ENCODE measurements around the gene STK40. TPM values are rescaled to one million over a fixed set of nuclear protein-coding genes. Genes with fewer than 3 reads are reported as not detected.

The STK40 gene
- total and polyA plus RNA-seq, 8 donors, result 21.2 to 68.1 (median 37.6) TPM

DNA sequence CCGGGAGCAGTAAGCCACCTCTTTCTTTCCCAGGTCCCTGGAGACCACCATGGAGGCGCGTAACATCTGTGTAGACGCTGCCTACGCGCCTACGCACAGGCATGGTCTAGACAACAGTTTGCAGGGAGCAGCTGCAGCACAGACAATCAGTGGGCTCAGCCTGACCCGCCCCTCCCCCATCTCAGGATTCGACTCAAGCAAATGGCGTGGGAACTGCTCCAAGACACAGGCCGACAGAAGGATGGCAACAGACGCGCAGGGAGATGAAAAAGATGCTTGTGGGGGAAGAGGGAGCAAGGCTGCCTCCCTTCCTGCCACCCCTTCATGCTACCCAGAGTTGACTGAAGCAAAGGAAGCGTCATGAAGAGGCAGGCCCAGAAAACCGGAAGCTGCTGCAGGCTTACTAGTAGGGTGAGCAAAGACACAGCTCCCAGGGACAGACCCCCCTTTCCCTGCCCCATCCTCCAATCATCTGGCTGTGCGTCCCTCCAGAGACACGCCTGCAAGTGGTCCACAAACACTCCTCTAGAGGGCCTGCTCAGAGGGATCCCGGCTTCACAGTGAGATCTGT lies 19.5 kb downstream of the STK40 start:
- no peak for TF ChIP-seq CTCF (IDR thresholded peaks at IDR 0.05)
- H3K27me3 ChIP-seq, result no peaks in the 10 kb centered on the region
- H3K4me3 ChIP-seq, result no peak overlapping the region
- WGBS, 2 donors, result 72 to 78% methylated on average over 18 of the region's 18 CpGs
- intact Hi-C loops (cut with DNase I), result no loop called here
- H3K4me1 ChIP-seq, result no peaks in the 10 kb centered on the region
- H3K9me3 ChIP-seq, result no peaks in the 10 kb centered on the region
- ATAC-seq (peak in 2 of 4 donors; percentile 29 to 34), FAIRE-seq (no peak), DNase-seq (peak in 1 of 6 donors; percentile 37)
- H3K27ac ChIP-seq, result peak overlapping the region in 1 of 4 donors; percentile 48
- peaks cover 0 to 9% (median 9%) of the 10 kb centered on the region in 3 donors for H3K36me3 ChIP-seq

DNA sequence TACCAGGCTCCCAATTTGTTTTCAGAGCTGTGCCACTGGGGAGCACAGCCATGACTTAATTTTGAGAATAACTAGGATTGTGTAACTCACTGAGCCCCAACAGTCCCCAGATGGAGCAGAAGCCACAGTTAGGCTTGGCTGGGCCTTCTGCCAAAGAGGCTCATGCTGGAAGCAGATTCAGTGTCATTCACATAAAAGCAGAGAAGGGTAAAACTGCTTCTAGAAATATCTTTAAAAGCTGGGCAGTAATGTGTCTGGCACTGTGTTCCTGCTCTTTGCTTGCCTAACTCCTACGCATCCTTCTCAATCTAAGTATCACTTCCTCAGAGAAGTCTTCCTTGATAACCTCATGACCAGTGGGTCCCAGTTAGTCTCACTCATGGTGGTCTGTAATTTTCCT lies 20.3 kb downstream of the STK40 start:
- H3K9me3 ChIP-seq, result no peaks in the 10 kb centered on the region
- 85 to 96% methylated on average over 1 of the region's 1 CpG for WGBS, 2 donors
- TF ChIP-seq CTCF (IDR thresholded peaks at IDR 0.05), result no peak
- H3K27ac ChIP-seq, result peak overlapping the region in 2 of 4 donors; percentile 20 to 48
- ATAC-seq (peak in 1 of 4 donors; percentile 41), DNase-seq (no peak), FAIRE-seq (no peak)
- H3K36me3 ChIP-seq, result peaks cover 0 to 9% (median 9%) of the 10 kb centered on the region in 3 donors
- H3K4me1 ChIP-seq, result no peaks in the 10 kb centered on the region
- no peaks in the 10 kb centered on the region for H3K27me3 ChIP-seq
- intact Hi-C loops (cut with DNase I), result no loop called here
- no peak overlapping the region for H3K4me3 ChIP-seq

DNA sequence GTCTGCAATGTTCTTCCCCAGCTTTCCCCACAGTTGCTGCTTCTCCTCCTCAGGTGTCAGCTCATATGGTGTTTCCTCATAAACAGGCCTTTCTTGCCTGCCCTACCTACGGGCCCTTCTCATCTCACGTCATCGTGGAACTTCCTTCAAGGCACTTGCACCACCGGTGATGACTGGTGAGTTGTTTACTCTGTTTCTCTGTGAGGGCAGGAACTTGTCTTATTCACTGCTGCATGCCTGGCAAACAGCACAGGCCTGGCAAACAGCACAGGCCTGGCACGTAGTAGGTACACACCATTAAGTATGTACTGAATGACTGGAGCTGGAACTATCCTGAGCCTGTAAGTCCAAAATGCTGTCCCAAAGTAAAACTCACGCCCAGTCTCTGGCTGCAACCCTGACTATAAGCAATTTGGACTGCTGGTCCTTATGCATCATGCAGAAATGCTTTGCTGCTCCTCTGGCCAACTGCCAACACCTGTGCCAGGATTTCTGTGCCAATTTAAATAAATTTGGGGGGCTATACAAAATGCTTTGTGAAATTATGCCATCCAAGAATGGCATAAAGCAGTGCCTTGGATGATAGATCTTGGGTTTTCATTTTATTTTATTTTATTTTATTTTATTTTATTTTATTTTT lies 25.7 kb downstream of the STK40 start:
- Histone ChIP-seq H3K36me3 (peaks cover 0 to 33% (median 10%) of the 10 kb centered on the region in 3 donors), H3K27me3 (no peaks in the 10 kb centered on the region), H3K27ac (no peak overlapping the region), H3K4me1 (no peaks in the 10 kb centered on the region), H3K9me3 (no peaks in the 10 kb centered on the region), H3K4me3 (no peak overlapping the region)
- intact Hi-C loops (cut with DNase I), result no loop called here
- TF ChIP-seq CTCF (IDR thresholded peaks at IDR 0.05), result no peak
- FAIRE-seq, result no peak
- ATAC-seq, result no peak
- no peak for DNase-seq
- WGBS, 2 donors, result 73 to 79% methylated on average over 6 of the region's 6 CpGs

DNA sequence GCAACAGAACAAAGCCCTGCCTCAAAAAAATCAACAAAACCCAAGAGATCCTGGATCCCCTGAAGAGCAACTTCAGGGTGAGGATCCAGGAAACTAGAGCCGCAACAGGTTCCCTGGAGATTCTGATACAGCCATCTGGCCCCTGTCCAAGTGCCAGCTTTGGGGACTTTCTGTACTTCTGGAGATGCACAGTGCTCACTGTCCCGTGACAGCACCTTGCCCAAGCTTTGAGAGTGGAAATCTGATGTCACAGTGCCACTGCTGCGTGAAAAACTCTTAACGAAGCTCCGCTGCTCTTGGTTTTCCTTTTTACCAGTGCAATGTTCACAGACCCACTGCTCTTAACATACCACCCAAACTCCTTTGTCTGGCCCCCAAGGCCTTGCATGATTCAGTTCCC lies 26.3 kb downstream of the STK40 start:
- FAIRE-seq (no peak), DNase-seq (no peak), ATAC-seq (no peak)
- H3K9me3 ChIP-seq, result no peaks in the 10 kb centered on the region
- intact Hi-C loops (cut with DNase I), result no loop called here
- no peak for TF ChIP-seq CTCF (IDR thresholded peaks at IDR 0.05)
- no peak overlapping the region for H3K4me3 ChIP-seq
- 91 to 96% methylated on average over 5 of the region's 5 CpGs for WGBS, 2 donors
- peaks cover 2 to 40% (median 15%) of the 10 kb centered on the region in 3 donors for H3K36me3 ChIP-seq
- H3K27me3 ChIP-seq, result no peaks in the 10 kb centered on the region
- no peak overlapping the region for H3K27ac ChIP-seq
- no peaks in the 10 kb centered on the region for H3K4me1 ChIP-seq

- no peak for FAIRE-seq
- TF ChIP-seq CTCF (IDR thresholded peaks at IDR 0.05), result no peak
- ATAC-seq, result no peak
- Histone ChIP-seq H3K9me3 (no peaks in the 10 kb centered on the region), H3K4me1 (no peaks in the 10 kb centered on the region), H3K36me3 (peaks cover 7 to 44% (median 20%) of the 10 kb centered on the region in 3 donors), H3K27ac (no peak overlapping the region), H3K4me3 (no peak overlapping the region), H3K27me3 (no peaks in the 10 kb centered on the region)
- 73 to 78% methylated on average over 13 of the region's 13 CpGs for WGBS, 2 donors
- DNase-seq, result no peak
- intact Hi-C loops (cut with DNase I), result no loop called here
Observed at GRCh38 chr1:36358514-36359084, 27.1 kb downstream of the STK40 start.

All from pancreas (tissue), 10 donors.